ENCODE measurements around the gene SRD5A3.

DNA sequence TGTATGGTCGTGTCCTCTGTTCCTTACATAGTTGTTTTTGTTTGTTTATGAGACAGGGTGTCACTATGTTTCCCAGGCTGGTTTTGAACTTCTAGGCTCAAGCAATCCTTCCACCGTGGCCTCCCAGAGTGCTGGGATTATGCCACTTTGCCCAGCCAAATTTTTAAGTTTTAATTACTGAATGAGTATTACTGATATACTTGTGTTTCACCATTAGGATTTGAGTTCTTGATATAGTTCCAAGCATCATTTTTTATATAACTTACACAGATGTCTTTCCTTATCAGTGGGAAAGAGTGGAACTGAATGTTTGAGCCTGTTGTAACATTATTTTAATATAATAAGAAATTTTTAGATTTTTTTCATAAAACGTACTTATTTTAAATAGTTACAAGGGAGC is 70.1 kb downstream of the SRD5A3 start:
- TF ChIP-seq, protein P1, sequence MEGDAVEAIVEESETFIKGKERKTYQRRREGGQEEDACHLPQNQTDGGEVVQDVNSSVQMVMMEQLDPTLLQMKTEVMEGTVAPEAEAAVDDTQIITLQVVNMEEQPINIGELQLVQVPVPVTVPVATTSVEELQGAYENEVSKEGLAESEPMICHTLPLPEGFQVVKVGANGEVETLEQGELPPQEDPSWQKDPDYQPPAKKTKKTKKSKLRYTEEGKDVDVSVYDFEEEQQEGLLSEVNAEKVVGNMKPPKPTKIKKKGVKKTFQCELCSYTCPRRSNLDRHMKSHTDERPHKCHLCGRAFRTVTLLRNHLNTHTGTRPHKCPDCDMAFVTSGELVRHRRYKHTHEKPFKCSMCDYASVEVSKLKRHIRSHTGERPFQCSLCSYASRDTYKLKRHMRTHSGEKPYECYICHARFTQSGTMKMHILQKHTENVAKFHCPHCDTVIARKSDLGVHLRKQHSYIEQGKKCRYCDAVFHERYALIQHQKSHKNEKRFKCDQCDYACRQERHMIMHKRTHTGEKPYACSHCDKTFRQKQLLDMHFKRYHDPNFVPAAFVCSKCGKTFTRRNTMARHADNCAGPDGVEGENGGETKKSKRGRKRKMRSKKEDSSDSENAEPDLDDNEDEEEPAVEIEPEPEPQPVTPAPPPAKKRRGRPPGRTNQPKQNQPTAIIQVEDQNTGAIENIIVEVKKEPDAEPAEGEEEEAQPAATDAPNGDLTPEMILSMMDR (IDR thresholded peaks at IDR 0.05; ENCODE audit: low read depth, low read length): no peak
- no peak for TF ChIP-seq EZH2phosphoT487 (IDR thresholded peaks at IDR 0.05; ENCODE audit: low read depth)
